K562 (cell line): ENCODE results near the gene ALOX12. TPM values are rescaled to one million over a fixed set of nuclear protein-coding genes. Genes with fewer than 3 reads are reported as not detected.

Source experiments
- OTX1 ChIP-seq: fragments of 450-650 bp; formaldehyde crosslinking; IDR thresholded peaks from 2 replicates; pipeline ENCODE4 v1.4.0; 2022; ENCODE audit warnings: mild to moderate bottlenecking
- ZNF316 ChIP-seq: fragments of 450-650 bp; IDR thresholded peaks from 2 replicates; pipeline ENCODE4 v1.6.1; 2016
- polyA plus RNA-seq, 8 experiments: library from polyadenylated mRNA; depleted of rRNA in 4 of 8; stranded (reverse) in 5 of 8; unstranded in 3 of 8; fragments of >200 nt; fragmentation: Nextera tagmentation in 2 of 8; fragmentation: Illumina TruSeq in 1 of 8; extraction: Ambion mirVana in 2 of 8; extraction: Trizol in 1 of 8; gene quantifications; 2 replicates each; pipeline versions ENCODE4 v1.2.1 to v1.2.3, GENCODE V29; 2011 to 2014; ENCODE audit warnings: inconsistent platforms in 1 of 8, missing spikeins in 1 of 8
- total RNA-seq, 7 experiments: library from RNA; depleted of rRNA in 6 of 7; stranded (reverse); fragments of >200 nt in 6 of 7; fragmentation: Illumina TruSeq in 2 of 7; extraction: Trizol in 2 of 7; gene quantifications; 2 replicates each; pipeline versions ENCODE4 v1.2.1 to v1.2.3, GENCODE V29; 2011 to 2021; ENCODE audit warnings: low replicate concordance in 1 of 7
- TF ChIP-seq, protein P1 (sequence below), 2 experiments: fragments of 450-650 bp in 1 of 2; sonication (generic) in 1 of 2; formaldehyde crosslinking in 1 of 2; IDR thresholded peaks; 2 replicates each; pipeline versions ENCODE4 v1.7.1 to v1.9.0; 2016 to 2022; ENCODE audit warnings: inconsistent platforms in 1 of 2, mild to moderate bottlenecking in 1 of 2, missing genetic modification reagents in 1 of 2
- TF ChIP-seq, protein P2 (sequence below): fragments of 200-400 bp; formaldehyde crosslinking; IDR thresholded peaks from 2 replicates; pipeline ENCODE4 v1.6.1; 2017; ENCODE audit warnings: mild to moderate bottlenecking, low read depth, low read length, moderate library complexity

The ALOX12 gene
- total and polyA plus RNA-seq, 9 of the 15 experiments (the other 6 are each of a cell fraction or from before 2014, with no cell fraction given): 0.09 to 1.1 (median 0.47) TPM; not detected in 1

DNA sequence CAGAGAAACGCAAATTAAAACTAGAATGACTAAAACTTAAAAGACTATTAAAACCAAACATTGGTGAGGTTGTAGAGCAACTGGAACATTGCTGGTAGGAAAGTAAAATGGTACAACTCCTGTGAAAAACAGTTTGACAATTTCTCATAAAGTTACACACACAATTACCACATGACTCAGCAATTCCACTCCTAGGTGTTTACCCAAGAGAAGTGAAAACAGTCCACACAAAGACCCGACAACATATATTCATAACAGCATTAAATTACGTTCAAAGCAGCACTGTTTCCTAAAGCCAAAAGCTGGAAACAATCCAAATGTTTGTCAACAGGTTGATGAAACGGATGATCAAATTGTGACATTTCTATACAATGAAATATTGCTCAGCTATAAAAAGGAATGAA, 26.5 kb upstream of the ALOX12 start (continued):
- TF ChIP-seq, protein P1, sequence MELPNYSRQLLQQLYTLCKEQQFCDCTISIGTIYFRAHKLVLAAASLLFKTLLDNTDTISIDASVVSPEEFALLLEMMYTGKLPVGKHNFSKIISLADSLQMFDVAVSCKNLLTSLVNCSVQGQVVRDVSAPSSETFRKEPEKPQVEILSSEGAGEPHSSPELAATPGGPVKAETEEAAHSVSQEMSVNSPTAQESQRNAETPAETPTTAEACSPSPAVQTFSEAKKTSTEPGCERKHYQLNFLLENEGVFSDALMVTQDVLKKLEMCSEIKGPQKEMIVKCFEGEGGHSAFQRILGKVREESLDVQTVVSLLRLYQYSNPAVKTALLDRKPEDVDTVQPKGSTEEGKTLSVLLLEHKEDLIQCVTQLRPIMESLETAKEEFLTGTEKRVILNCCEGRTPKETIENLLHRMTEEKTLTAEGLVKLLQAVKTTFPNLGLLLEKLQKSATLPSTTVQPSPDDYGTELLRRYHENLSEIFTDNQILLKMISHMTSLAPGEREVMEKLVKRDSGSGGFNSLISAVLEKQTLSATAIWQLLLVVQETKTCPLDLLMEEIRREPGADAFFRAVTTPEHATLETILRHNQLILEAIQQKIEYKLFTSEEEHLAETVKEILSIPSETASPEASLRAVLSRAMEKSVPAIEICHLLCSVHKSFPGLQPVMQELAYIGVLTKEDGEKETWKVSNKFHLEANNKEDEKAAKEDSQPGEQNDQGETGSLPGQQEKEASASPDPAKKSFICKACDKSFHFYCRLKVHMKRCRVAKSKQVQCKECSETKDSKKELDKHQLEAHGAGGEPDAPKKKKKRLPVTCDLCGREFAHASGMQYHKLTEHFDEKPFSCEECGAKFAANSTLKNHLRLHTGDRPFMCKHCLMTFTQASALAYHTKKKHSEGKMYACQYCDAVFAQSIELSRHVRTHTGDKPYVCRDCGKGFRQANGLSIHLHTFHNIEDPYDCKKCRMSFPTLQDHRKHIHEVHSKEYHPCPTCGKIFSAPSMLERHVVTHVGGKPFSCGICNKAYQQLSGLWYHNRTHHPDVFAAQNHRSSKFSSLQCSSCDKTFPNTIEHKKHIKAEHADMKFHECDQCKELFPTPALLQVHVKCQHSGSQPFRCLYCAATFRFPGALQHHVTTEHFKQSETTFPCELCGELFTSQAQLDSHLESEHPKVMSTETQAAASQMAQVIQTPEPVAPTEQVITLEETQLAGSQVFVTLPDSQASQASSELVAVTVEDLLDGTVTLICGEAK (IDR thresholded peaks at IDR 0.05): peak; percentile 85
- TF ChIP-seq, protein P1 (CRISPR knock-in tag; IDR thresholded peaks at IDR 0.05): no peak
- TF ChIP-seq OTX1 (CRISPR knock-in tag): no peak
- peak; percentile 99 for TF ChIP-seq ZNF316
- TF ChIP-seq, protein P2, sequence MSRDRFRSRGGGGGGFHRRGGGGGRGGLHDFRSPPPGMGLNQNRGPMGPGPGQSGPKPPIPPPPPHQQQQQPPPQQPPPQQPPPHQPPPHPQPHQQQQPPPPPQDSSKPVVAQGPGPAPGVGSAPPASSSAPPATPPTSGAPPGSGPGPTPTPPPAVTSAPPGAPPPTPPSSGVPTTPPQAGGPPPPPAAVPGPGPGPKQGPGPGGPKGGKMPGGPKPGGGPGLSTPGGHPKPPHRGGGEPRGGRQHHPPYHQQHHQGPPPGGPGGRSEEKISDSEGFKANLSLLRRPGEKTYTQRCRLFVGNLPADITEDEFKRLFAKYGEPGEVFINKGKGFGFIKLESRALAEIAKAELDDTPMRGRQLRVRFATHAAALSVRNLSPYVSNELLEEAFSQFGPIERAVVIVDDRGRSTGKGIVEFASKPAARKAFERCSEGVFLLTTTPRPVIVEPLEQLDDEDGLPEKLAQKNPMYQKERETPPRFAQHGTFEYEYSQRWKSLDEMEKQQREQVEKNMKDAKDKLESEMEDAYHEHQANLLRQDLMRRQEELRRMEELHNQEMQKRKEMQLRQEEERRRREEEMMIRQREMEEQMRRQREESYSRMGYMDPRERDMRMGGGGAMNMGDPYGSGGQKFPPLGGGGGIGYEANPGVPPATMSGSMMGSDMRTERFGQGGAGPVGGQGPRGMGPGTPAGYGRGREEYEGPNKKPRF: no peak
